Stimulated activated CD4-positive, alpha-beta T cell treated with anti-CD3 and anti-CD28 coated beads, Interleukin-12 subunit alpha, Interleukin-12 subunit beta, amount 100 ng/mL, for 24 hours (primary cell): Measurements from ENCODE around the gene PBX2.
"Not testable (repeated sequence)": the region's sequence is repeated elsewhere in the genome, so short reads cannot be mapped to it uniquely, and the experiment has no call there.

Experiments used
- DNase-seq, 2 experiments: peaks; one replicate each; pipeline ENCODE4 v3.0.0-alpha.2; 2020; ENCODE audit warnings: low read depth in 2 of 2

The PBX2 gene

GRCh38 chr6:32151181-32151862 lies 38.7 kb downstream of the PBX2 start:
- no peak for DNase-seq

GRCh38 chr6:32149932-32150870 lies 39.8 kb downstream of the PBX2 start:
- no peak for DNase-seq

GRCh38 chr6:32149092-32149755 lies 40.8 kb downstream of the PBX2 start:
- DNase-seq = no peak

- DNase-seq = peak; percentile 48 to 70
These were observed 41.5 kb downstream of the PBX2 start for GRCh38 chr6:32148289-32149091.

GRCh38 chr6:32147401-32148132 lies 42.4 kb downstream of the PBX2 start:
- no peak for DNase-seq

- DNase-seq = no peak
These were observed 43.3 kb downstream of the PBX2 start for GRCh38 chr6:32146687-32147086.

GRCh38 chr6:32146287-32146686 lies 43.7 kb downstream of the PBX2 start:
- no peak for DNase-seq

- DNase-seq = not testable (repeated sequence)
These were observed 45.8 kb downstream of the PBX2 start for GRCh38 chr6:32144238-32144637.

GRCh38 chr6:32140420-32141046 lies 49.5 kb downstream of the PBX2 start:
- DNase-seq = no peak

- no peak for DNase-seq
These were observed 50.4 kb downstream of the PBX2 start for GRCh38 chr6:32139590-32139989.

- no peak for DNase-seq
These were observed 52.5 kb downstream of the PBX2 start for GRCh38 chr6:32137454-32137853.
